Kidney tubule cell (primary cell): ENCODE results near the gene HMG20A.

ENCODE experiments used
- DNase-seq: peaks from one replicate; pipeline ENCODE4 v3.0.0-alpha.2; 2018; ENCODE audit warnings: low spot score

Gene HMG20A

GRCh38 chr15:77518458-77518857 lies 97.8 kb downstream of the HMG20A start:
- DNase-seq: no peak

DNA sequence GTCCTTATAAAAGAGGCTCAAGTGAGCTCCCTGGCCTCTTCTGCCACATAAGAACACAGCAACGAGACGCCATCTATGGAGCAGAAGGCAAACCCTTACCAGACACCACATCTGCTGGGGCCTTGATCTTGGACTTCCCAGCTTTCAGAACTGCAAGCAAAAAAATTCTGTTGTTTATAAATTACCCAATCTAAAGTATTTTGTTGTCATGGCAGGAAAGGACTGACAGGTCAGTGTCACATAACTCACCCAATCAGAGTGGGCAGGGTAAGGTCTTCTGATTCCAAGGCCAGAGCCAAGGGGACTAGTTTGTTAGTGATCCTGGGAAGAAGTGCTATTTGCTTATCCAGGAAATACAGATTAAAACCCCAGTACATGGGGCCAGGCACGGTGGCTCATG lies 98.9 kb downstream of the HMG20A start:
- DNase-seq: no peak

- no peak for DNase-seq
These were observed 100.5 kb downstream of the HMG20A start for GRCh38 chr15:77521206-77521605.

- DNase-seq: no peak
These were observed 104.7 kb downstream of the HMG20A start for GRCh38 chr15:77525400-77525811.

DNA sequence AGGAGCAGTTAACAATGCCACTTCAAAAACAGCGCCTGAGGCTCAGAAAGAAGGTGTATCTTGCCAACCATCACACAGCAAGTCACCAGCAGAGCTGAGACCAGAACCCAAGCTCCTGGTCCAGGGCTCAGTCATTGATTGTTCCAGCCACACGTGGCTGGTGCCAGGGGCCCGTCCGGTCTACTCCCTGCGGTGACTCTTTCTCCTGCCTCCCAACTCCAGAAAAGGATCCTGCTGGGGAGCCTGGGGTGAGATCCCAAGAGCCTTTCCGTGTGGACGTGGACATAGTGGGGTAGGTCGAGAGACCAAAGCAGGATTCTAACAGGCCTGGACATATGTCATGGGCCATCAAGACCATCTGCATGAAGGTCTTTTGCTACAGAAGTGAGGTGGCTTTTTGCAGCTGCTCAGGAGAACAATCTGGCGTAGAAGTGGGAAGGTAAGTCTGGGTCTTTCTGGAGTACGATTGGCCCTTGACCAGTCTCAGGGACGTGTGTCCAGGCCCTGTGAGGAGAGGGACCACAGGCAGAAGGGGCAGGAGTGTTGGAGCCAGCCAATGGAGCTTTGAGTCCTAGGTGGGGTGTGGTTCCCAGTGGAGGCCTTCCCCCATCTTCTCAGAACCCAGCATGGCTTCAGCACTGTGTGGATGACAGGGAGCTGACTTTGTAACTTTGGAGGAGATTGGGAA lies 105.4 kb downstream of the HMG20A start:
- DNase-seq: no peak

DNA sequence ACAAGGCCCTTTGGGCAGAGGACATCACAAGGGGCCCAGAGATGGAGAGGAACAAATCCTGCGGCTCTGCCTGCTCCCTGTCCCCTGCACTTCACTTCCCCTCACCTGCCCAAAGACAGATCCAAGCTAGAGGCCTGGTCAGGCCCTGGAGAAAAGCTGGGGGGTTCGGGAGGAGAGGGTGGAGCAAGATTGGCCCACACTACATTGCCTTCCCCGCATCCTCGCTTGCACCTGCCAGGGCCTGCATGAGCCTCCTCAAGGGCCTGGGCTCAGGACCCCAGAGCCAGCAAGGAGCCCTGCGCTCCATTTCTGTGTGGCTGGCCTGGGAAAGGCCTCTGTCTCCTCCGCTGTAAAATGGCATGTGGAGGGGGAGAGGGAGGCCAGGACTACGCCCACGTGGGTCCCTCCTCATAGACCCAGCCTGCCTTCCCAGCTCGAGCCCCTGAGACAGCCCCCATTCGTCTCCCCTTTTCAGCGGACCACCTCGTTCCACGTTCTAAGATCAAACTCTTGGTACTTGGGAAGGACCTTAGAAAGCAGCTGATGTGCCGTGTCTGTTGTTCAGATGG lies 106.0 kb downstream of the HMG20A start:
- DNase-seq: no peak

- DNase-seq: peak; percentile 5
These were observed 106.6 kb downstream of the HMG20A start for GRCh38 chr15:77527164-77527778.

GRCh38 chr15:77527831-77528231 lies 107.1 kb downstream of the HMG20A start:
- DNase-seq: no peak

DNA sequence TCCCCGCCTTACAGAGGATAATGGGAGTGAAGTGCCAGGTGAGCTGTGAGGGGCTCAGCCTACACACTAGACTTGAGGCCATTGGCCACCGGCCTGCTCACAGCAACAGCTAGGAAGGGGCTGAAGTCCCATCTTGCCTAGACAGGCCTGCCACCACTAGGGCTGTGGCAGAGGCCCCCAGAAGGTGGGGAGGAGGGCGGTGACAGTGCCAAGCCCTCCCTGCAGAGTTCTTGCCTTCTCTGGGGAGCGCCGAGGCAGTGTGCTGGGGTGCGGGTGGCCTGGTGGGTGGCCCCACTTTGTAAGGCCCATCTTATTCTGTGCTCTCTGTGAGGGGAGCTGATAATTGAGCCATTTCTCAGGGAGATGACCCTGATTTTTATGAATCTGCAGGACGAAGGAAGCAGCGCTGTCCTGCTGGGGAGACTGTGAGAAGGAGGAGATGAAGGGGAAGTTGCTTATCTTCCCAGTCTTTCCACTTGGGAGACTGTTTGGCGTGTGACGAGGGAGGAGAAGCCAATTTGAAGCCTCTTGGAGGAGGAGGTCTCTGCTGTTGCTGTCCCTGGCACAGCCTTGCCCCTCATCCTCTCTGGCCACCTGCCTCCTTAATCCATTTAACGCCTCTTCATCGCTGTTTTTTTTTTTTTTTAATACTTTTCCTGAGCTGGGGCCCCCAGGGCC lies 107.7 kb downstream of the HMG20A start:
- no peak for DNase-seq

DNA sequence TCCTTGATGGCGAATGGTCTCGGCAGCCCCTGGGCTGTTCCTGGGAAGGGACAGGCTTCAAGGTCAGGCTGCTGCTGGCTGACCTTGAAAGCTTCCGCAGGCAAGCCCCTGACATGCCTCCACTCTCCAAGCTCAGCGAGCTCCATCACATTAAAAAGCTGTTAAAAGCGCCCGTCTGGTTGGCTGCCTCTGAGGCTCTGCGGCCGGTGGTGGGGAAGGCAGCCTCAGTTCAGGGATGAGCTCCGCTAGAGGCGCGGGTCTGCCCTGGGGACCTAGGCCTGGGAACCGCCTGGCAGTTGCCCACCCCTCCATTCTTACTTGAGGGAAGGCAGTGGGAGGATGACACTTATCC lies 108.3 kb downstream of the HMG20A start:
- no peak for DNase-seq

DNA sequence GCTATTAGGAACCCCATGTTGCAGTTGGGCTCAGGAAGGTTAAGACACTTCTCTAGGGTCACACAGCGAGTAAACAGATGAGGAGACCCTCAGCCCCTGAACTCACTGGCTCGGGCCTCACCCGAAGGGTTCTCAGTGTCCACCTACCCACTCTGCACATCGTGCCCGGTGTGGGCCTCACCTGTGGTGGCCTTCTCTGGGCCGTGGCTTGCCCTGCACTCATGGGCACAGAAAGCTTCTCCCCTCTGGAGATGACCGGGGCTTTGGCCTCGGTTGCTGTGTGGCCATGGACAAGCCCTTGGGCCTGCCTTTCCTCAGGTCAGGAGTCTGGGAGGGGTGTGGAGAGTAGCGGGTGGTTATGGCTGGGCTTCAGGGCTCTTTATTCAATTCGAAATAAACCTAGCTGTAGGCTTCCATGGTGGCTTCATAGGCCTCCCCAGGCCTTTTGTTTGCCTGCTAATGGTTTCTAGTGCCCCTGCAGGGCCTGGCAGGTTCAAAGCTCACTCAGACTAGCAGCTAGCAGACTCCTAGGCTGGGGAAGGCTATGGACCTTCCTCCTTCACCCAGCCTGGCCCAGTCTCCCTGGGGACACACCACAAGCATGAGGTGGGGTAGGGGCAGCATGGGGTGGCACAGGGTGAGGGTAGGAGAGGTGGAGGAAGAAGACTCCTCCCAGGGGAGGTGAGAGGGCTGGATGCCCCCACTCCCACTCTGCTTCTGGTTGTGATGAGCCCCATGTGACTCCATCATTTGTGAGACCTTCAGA lies 108.9 kb downstream of the HMG20A start:
- DNase-seq: no peak

DNA sequence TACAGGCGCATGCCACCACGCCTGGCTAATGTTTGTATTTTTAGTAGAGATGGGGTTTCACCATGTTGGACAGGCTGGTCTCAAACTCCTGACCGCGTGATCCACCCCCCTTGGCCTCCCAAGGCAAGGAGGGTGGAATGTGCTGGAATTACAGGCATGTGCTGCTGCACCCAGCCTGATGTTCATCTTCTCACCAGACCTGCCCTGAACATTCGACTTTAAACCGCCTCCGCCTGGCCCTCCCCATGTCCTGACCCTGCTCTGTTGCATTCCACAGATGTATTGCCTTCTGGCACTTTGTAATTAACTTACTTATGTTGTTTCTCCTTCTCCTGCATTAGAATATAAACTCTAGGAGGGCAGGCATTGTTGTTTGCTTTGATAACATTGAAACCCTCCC lies 109.9 kb downstream of the HMG20A start:
- DNase-seq: no peak

DNA sequence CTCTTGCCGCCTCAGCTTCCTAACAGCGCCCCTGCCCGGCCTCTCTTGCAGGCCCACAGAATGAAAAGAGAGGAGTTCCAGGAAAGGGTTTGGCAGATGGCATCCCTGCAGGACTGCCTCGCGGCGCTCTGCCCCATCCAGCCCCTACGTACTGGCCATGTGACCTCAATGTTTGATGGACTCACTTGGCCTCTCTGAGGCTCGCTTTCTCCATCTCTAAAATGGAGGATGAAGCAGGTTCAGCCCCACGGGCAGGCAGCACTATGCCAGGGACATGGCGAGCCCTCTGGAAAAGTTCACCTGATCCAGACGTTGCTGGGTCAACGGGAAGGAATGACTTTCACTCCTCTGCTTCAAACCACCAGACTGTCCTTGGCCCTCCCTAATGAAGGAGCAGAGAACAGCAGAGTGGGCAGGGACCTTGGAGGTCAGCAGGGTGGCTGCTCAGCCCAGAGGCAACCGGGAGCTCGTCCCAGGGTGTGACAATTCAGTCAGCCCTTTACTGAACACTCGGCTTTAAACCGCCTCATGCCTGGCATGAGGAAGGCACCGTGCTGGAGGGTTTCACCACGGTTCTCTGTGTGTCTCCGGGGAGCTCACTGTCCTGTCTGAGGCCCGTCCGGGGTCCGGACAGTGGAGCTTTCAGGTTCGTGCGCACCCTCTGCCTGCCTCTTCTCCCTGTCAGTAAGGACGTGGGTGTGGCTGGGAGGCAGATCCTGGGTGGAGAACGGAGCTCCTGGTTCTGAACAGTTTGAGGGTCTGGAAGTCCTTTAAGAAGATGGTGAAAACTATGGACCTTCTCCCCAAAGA lies 110.7 kb downstream of the HMG20A start:
- no peak for DNase-seq

- no peak for DNase-seq
These were observed 111.5 kb downstream of the HMG20A start for GRCh38 chr15:77532067-77532710.

DNA sequence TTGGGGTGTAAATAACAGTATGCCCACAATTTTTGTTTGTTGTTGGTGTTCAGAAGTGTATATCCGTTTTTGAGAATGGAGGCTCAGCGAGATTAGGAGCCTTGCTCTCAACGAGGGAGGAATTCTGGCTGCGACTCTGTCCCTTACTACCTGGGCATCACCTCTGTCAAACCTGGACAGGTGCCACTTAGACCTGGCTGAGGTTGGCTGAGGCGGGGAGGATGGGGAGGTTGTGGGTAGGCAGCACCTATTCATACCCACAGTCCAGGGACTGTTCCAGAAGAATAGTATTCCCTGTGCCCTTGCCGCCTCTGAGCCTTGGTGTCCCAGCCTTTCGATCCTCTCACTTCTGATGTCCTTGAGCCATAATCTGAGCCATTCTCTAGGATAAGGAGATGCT lies 112.2 kb downstream of the HMG20A start:
- no peak for DNase-seq

DNA sequence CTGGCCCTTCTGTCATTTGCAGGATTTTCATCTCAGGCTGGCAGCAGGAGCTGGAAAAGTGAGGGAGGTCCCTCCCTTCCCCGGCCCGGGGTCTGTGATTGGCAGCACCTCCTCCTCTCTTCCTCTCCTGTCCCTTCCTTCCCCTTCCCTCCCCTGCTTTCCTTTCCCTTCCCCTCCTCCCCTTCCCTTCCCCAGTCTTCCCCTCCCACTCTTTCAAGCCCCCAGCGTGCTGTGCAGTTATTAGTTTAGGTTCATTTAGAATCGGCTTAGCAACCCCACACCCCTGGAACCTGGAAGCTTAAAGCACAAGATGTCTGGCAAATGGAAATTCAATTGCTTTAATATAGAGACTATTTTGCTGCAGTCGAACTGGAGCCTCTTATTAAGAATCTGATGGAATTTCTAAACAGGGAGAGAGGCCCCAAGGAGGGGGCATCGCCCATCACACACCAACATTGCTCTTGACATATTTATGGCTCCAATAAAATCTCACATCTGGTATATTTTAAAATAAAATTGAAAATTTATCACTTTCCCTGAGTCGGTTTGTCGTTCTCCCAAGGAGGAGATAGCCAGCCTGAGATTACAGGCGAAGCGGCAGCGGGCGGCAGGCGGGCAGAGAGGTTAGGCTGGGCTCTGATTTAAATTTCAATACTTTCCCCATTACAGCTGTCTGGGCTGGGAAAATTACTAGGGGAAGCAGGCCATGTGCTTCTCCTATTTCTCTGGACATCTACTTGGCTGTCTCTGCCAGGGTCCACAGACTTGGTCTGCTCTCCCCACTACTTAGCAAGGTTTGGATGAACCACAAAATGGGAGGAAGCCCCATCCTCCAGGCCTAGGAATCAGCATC lies 113.1 kb downstream of the HMG20A start:
- DNase-seq: no peak
